HG03108 (cell line): Measurements from ENCODE around the gene BGLAP.

Experiments
- ATAC-seq: cut with Tn5 transposase; IDR thresholded peaks from one replicate; pipeline ENCODE4 v1.9.1; 2021; ENCODE audit warnings: moderate library complexity; ENCODE audit not compliant: unreplicated experiment

The BGLAP gene

DNA sequence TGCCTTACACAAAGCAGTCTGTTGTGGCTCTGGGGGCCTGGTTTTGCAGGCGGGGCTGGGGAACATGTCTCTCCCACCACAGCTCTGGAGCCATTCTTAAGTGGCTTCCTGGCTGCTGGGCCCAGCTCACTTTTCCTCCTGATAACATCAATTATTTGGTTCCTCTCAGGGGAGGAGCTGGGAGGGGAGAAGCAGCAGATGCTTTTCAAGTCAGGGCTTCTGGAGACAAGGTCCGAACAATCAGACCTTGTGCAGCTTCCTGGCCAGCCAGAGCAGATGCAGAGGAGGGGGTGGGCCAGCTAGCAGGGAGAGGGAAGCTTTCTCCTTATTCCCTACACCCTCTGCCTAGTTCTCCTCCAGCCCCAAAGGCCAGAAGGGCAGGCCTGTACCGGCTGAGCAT, 9.5 kb downstream of the BGLAP start:
- no peak for ATAC-seq

- ATAC-seq: no peak
Measured at GRCh38 chr1:156253634-156254033, 11.7 kb downstream of the BGLAP start.

GRCh38 chr1:156257711-156258110, 15.7 kb downstream of the BGLAP start:
- ATAC-seq: no peak

DNA sequence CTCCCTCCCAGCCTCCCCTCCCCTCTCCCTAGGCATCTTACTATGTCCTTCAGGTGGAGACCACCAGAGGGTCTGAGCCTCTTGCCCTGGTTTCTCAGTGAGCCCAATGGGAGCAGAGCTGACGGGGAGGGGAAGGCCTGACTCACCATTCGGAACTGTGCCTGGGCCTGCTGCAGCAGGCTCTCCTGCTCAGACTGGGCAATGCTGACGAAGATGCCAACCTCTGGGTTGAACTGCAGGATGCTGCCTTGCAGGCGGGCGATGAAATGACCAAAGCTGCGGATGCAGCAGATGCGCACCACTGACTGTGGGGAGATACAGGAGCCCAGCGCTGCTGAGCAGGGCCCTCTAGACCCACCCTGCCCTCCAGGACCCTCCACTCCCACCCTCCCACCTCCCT, 16.9 kb downstream of the BGLAP start:
- no peak for ATAC-seq

GRCh38 chr1:156259805-156260204, 17.8 kb downstream of the BGLAP start:
- ATAC-seq: no peak

DNA sequence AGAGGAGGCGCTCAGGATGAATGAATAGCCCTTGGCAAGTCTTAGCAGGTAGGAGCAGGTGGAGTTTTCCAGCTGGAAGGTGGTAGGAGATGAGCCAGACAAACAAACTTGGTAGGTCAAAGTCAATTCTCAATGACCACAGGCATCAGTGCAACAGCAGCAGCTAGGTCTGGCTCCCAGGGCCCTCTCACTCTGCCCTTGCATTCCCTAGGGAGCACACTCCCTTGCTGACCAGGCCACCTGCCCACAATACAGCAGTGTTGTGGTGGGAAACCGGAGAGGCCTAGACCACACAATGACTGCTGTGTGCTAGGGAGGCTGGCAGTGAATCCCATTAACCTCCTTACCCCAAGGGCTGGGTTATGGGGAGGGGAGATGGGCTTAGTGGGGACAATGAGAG, 18.9 kb downstream of the BGLAP start:
- no peak for ATAC-seq

DNA sequence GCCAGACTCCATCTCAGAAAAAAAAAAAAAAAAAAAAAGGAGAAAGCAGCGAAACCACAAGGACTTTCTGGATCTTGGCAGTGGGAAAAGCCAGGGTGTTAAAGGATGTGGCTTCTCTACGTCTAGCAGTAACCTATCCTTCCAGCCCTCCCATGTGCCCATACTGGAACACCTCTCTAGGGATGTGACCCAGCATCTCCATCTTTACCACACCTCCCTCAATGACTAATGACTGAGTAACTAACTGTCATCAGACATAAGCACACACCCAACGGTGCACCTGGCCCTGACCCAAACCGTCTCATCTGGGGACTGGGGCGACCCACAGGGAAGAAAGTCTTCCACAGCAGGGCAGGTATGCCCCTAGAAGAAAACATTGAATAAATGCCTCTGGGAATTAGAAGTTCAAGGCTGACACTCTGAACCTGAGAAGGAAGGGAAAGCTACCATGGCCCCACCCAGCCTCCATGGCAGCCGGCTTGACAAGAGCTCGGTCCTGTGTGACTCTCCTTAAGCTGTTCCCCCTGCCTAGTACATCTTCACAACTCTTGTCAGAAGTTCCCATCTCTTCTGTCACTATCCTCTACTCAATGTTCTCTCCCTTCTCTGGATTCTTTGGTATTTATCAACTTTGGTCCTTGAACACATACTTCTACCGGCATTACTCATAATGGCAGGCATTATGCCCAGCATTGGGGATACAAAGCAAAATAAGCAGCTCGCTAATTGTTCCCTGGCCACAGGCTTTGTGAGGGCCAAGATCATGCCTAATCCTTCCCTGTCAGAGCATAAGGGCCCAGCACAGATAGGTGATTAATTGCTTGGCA, 20.7 kb downstream of the BGLAP start:
- ATAC-seq: no peak

- ATAC-seq: no peak
Measured at GRCh38 chr1:156263288-156263655, 21.3 kb downstream of the BGLAP start.

- ATAC-seq: no peak
Measured at GRCh38 chr1:156266051-156266450, 24.1 kb downstream of the BGLAP start.

GRCh38 chr1:156268336-156268735, 26.4 kb downstream of the BGLAP start:
- ATAC-seq: no peak

DNA sequence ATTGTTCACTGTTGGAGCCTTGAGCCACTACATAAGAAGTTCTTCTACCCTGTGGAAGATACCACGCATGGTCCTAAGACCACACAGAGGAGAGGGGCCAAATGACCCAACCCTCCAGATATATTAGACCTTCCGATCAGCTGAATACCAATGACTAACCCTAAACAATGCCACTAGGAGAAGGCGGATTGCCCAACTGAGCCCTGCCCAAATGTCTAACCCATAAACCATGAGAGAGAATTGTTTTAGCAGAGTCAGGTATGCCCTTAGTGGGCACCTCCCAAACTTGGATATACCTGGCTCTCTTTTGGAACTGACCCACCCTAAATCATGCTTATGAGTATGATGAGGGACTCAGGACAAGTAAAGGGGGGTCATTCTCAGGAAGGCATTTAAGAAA, 28.3 kb downstream of the BGLAP start:
- ATAC-seq: no peak

DNA sequence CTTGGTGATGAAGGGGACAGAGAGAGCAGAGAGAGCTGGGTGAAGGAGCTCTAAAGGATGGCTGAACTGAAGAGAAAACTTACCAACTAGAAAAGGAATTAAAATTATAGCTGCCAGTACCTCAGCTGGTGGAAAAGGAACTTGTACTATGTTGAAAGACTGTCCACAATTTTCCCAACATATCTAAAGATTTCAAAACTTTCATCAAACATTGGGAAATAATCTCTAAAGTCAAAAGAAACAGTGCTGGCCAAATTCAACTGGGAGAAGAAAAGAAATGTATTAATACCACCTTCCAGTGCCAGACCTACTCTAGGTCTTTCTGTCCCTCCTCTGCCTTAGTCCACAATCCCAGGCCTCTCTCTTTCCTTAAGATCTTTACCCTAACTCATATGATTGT, 34.5 kb downstream of the BGLAP start:
- ATAC-seq: no peak

- ATAC-seq: no peak
Measured at GRCh38 chr1:156276966-156277381, 35.0 kb downstream of the BGLAP start.

GRCh38 chr1:156279837-156280236, 37.9 kb downstream of the BGLAP start:
- no peak for ATAC-seq

GRCh38 chr1:156281281-156281680, 39.3 kb downstream of the BGLAP start:
- peak; percentile 43 for ATAC-seq

DNA sequence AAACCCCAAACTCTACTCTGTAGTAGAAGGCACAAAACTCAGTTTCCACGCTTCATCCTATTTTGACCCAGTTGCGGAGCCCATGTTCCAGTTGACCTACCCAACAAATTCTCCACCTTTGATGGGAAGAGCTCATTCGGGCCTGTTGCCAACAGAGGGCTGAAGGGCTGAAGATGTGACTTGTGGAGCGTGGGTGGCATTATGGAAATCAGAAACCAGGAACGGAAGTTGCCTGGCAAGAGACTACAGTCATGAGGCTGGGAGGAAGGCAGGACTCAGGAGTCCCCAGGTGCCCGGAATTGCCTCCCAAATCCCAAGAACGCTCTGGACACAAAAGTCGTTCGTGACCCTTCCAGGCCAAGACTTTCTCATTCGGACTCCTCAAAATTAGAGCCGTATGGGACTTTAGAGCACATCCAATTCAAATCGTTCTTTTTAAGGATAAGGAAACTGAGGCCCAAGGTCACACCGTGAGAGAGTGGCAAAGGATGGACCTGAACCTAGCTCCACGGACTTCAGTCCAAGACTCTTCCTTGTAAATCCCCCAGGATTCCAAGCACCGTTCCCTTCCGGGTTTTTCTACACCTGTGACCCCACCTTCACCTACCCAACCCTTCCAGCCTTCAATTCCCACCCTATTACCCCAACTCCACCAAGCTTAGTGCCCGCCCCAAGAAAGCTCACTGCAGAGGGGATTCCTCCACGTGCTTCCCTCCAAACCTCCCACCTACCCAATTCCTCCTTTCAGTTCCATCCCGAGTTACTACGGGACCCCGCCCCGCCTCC, 39.9 kb downstream of the BGLAP start:
- ATAC-seq: no peak

- ATAC-seq: peak; percentile 83
Measured at GRCh38 chr1:156282479-156283222, 40.7 kb downstream of the BGLAP start, which contains the start of gene SMG5. SMG5 (minus strand) TSS chr1:156282825; CDS start chr1:156282680, 145 bp downstream.

- no peak for ATAC-seq
Measured at GRCh38 chr1:156283521-156283920, 41.5 kb downstream of the BGLAP start.

GRCh38 chr1:156284112-156284511, 42.1 kb downstream of the BGLAP start, which contains the start of gene TMEM79:
TMEM79 (plus strand) TSS chr1:156284325; CDS start chr1:156285227, 902 bp downstream.
- no peak for ATAC-seq

- ATAC-seq: no peak
Measured at GRCh38 chr1:156284757-156285156, 42.8 kb downstream of the BGLAP start.

DNA sequence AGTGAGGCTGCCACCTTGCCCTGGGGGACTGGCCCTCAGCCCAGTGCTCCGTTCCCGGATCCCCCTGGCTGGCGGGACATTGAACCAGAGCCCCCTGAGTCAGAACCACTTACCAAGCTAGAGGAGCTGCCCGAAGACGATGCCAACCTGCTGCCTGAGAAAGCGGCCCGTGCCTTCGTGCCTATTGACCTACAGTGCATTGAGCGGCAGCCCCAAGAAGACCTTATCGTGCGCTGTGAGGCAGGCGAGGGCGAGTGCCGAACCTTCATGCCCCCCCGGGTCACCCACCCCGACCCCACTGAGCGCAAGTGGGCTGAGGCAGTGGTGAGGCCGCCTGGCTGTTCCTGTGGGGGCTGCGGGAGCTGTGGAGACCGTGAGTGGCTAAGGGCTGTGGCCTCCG, 43.5 kb downstream of the BGLAP start:
- no peak for ATAC-seq
